GM21576 (cell line): ENCODE data around the gene COL6A2.
"Not testable (repeated sequence)": the region's sequence is repeated elsewhere in the genome, so short reads cannot be mapped to it uniquely, and the experiment has no call there.

Experiments
- ATAC-seq: cut with Tn5 transposase; IDR thresholded peaks from one replicate; pipeline ENCODE4 v1.9.1; 2021; ENCODE audit warnings: mild to moderate bottlenecking, moderate library complexity; ENCODE audit not compliant: unreplicated experiment

COL6A2 gene

GRCh38 chr21:46060596-46061061 is 37.3 kb upstream of the COL6A2 start:
- ATAC-seq = no peak

- no peak for ATAC-seq
These were observed 36.8 kb upstream of the COL6A2 start for GRCh38 chr21:46061063-46061462.

- ATAC-seq = no peak
These were observed 36.4 kb upstream of the COL6A2 start for GRCh38 chr21:46061518-46061917.

- no peak for ATAC-seq
These were observed 36.0 kb upstream of the COL6A2 start for GRCh38 chr21:46061950-46062349.

GRCh38 chr21:46062471-46063211 is 35.3 kb upstream of the COL6A2 start:
- no peak for ATAC-seq

- ATAC-seq = no peak
These were observed 34.7 kb upstream of the COL6A2 start for GRCh38 chr21:46063227-46063626.

- ATAC-seq = no peak
These were observed 33.9 kb upstream of the COL6A2 start for GRCh38 chr21:46063734-46064680.

- no peak for ATAC-seq
These were observed 33.1 kb upstream of the COL6A2 start for GRCh38 chr21:46064870-46065214.

GRCh38 chr21:46065215-46065913 is 32.5 kb upstream of the COL6A2 start:
- ATAC-seq = no peak

GRCh38 chr21:46065914-46066551 is 31.9 kb upstream of the COL6A2 start:
- ATAC-seq = no peak

GRCh38 chr21:46066591-46067331 is 31.2 kb upstream of the COL6A2 start:
- no peak for ATAC-seq

- ATAC-seq = no peak
These were observed 30.3 kb upstream of the COL6A2 start for GRCh38 chr21:46067505-46068201.

GRCh38 chr21:46068516-46069079 is 29.3 kb upstream of the COL6A2 start:
- no peak for ATAC-seq

- ATAC-seq = no peak
These were observed 28.7 kb upstream of the COL6A2 start for GRCh38 chr21:46069166-46069565.

- no peak for ATAC-seq
These were observed 28.1 kb upstream of the COL6A2 start for GRCh38 chr21:46069719-46070279.

GRCh38 chr21:46071082-46071481 is 26.8 kb upstream of the COL6A2 start:
- no peak for ATAC-seq

GRCh38 chr21:46076724-46077123 is 21.2 kb upstream of the COL6A2 start:
- ATAC-seq = not testable (repeated sequence)

- ATAC-seq = no peak
These were observed 20.2 kb upstream of the COL6A2 start for GRCh38 chr21:46077674-46078101.
